ENCODE results near the gene SLC47A1. TPM values are rescaled to one million over a fixed set of nuclear protein-coding genes. Genes with fewer than 3 reads are reported as not detected.
A peak's percentile ranks its signal among the peaks of the same experiment; 100 is the strongest.
"Not testable (repeated sequence)": the region's sequence is repeated elsewhere in the genome, so short reads cannot be mapped to it uniquely, and the experiment has no call there.

Gene SLC47A1
- total and polyA plus RNA-seq, 2 donors (not counting 1 experiment from before 2014, with no cell fraction given): not detected

- Mint-ChIP-seq H3K4me3 (peak overlapping the region; percentile 11), H3K27ac (peak overlapping the region; percentile 32), H3K4me1 (peaks cover 17% of the 10 kb centered on the region)
- H3K4me2 ChIP-seq (replicated peaks; ENCODE audit: low read depth, low read length, poor library complexity, severe bottlenecking); POLR2A ChIA-PET; H3K27ac ChIP-seq (ENCODE audit: low read length in 2 of 2); H4K20me1 ChIP-seq (ENCODE audit: control insufficient read depth, insufficient read depth, low read length, poor library complexity, severe bottlenecking); H3K36me3 ChIP-seq (replicated peaks in 1 of 2; ENCODE audit: control extremely low read depth in 1 of 2, control insufficient read depth in 1 of 2, extremely low read depth in 1 of 2, insufficient read depth in 2 of 2, low read length in 1 of 2); H3K27me3 Mint-ChIP-seq; intact Hi-C loops (cut with micrococcal nuclease); H3K79me2 ChIP-seq (ENCODE audit: control insufficient read depth, insufficient read depth, low read length); H3K9ac ChIP-seq (ENCODE audit: low read length); H3K9me3 Mint-ChIP-seq (ENCODE audit: insufficient read depth); H3K27me3 ChIP-seq (replicated peaks in 1 of 4; ENCODE audit: control extremely low read depth in 1 of 4, control insufficient read depth in 3 of 4, insufficient read depth in 4 of 4, low read length in 3 of 4); H3K4me3 ChIP-seq (ENCODE audit: control extremely low read depth in 1 of 5, extremely low read depth in 1 of 5, insufficient read depth in 1 of 5, low read depth in 2 of 5, low read length in 4 of 5); H3K9me3 ChIP-seq (ENCODE audit: control extremely low read depth in 1 of 3, control insufficient read depth in 2 of 3, insufficient read depth in 1 of 3, low read length in 2 of 3): not testable (repeated sequence)
- peak; percentile 54 for DNase-seq
- CTCF ChIA-PET: interaction anchor here (11.1 kb wide), 1 partner anchor 245 kb away, joined by 285 read pairs; no protein-coding TSS in a partner anchor
- WGBS (ENCODE audit: insufficient coverage): 15% methylated on average over 9 of the region's 13 CpGs
- Histone ChIP-seq H3K4me1 (ENCODE audit: control insufficient read depth in 2 of 2, insufficient read depth in 2 of 2, low read length in 2 of 2) (peaks cover 10 to 16% of the 10 kb centered on the region in 2 donors), H2AFZ (ENCODE audit: insufficient read depth, low read depth, low read length, poor library complexity, severe bottlenecking) (peak overlapping the region; percentile 16)
- ATAC-seq (ENCODE audit: low read depth): peak; percentile 73
Observed at GRCh38 chr17:19519388-19520291, 14.0 kb upstream of the SLC47A1 start.

- H3K9me3 ChIP-seq (ENCODE audit: control extremely low read depth in 1 of 3, control insufficient read depth in 2 of 3, insufficient read depth in 1 of 3, low read length in 2 of 3): no peaks in the 10 kb centered on the region
- intact Hi-C loops (cut with micrococcal nuclease): no loop called here
- Mint-ChIP-seq H3K27me3 (no peaks in the 10 kb centered on the region), H3K9me3 (ENCODE audit: insufficient read depth) (no peaks in the 10 kb centered on the region), H3K4me1 (peaks cover 17% of the 10 kb centered on the region), H3K27ac (no peak overlapping the region), H3K4me3 (no peak overlapping the region)
- no peak overlapping the region for H3K9ac ChIP-seq (ENCODE audit: low read length)
- no peaks in the 10 kb centered on the region for H3K79me2 ChIP-seq (ENCODE audit: control insufficient read depth, insufficient read depth, low read length)
- H2AFZ ChIP-seq (ENCODE audit: insufficient read depth, low read depth, low read length, poor library complexity, severe bottlenecking): no peak overlapping the region
- no peak overlapping the region for H3K27ac ChIP-seq (ENCODE audit: low read length in 2 of 2)
- H3K4me3 ChIP-seq (ENCODE audit: control extremely low read depth in 1 of 5, extremely low read depth in 1 of 5, insufficient read depth in 1 of 5, low read depth in 2 of 5, low read length in 4 of 5): no peak overlapping the region
- 89% methylated on average over 3 of the region's 5 CpGs for WGBS (ENCODE audit: insufficient coverage)
- CTCF ChIA-PET: interaction anchor here (1.7 kb wide), 1 partner anchor 246 kb away, joined by 7 read pairs; no protein-coding TSS in a partner anchor
- peaks cover 10 to 16% of the 10 kb centered on the region in 2 donors for H3K4me1 ChIP-seq (ENCODE audit: control insufficient read depth in 2 of 2, insufficient read depth in 2 of 2, low read length in 2 of 2)
- POLR2A ChIA-PET: no interaction called here
- no peaks in the 10 kb centered on the region for H4K20me1 ChIP-seq (ENCODE audit: control insufficient read depth, insufficient read depth, low read length, poor library complexity, severe bottlenecking)
- ATAC-seq (ENCODE audit: low read depth) (no peak), DNase-seq (no peak)
- TF ChIP-seq, protein P1, sequence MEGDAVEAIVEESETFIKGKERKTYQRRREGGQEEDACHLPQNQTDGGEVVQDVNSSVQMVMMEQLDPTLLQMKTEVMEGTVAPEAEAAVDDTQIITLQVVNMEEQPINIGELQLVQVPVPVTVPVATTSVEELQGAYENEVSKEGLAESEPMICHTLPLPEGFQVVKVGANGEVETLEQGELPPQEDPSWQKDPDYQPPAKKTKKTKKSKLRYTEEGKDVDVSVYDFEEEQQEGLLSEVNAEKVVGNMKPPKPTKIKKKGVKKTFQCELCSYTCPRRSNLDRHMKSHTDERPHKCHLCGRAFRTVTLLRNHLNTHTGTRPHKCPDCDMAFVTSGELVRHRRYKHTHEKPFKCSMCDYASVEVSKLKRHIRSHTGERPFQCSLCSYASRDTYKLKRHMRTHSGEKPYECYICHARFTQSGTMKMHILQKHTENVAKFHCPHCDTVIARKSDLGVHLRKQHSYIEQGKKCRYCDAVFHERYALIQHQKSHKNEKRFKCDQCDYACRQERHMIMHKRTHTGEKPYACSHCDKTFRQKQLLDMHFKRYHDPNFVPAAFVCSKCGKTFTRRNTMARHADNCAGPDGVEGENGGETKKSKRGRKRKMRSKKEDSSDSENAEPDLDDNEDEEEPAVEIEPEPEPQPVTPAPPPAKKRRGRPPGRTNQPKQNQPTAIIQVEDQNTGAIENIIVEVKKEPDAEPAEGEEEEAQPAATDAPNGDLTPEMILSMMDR (IDR thresholded peaks at IDR 0.05): no peak
- no peak for TF ChIP-seq EZH2 (IDR thresholded peaks at IDR 0.05; ENCODE audit: borderline replicate concordance, insufficient read depth, low read depth, low read length, poor library complexity, severe bottlenecking)
- no peak overlapping the region for H3K4me2 ChIP-seq (replicated peaks; ENCODE audit: low read depth, low read length, poor library complexity, severe bottlenecking)
- no peaks in the 10 kb centered on the region for H3K27me3 ChIP-seq (replicated peaks in 1 of 4; ENCODE audit: control extremely low read depth in 1 of 4, control insufficient read depth in 3 of 4, insufficient read depth in 4 of 4, low read length in 3 of 4)
- H3K36me3 ChIP-seq (replicated peaks in 1 of 2; ENCODE audit: control extremely low read depth in 1 of 2, control insufficient read depth in 1 of 2, extremely low read depth in 1 of 2, insufficient read depth in 2 of 2, low read length in 1 of 2): no peaks in the 10 kb centered on the region
Observed at GRCh38 chr17:19520641-19521040, 13.0 kb upstream of the SLC47A1 start.
